Activated CD4-positive, alpha-beta T cell treated with anti-CD3 and anti-CD28 coated beads for 1 hour (primary cell): Measurements from ENCODE around the gene SYNM.

Source experiments
- DNase-seq: peaks from one replicate; pipeline ENCODE4 v3.0.0-alpha.2; 2020

SYNM gene

DNA sequence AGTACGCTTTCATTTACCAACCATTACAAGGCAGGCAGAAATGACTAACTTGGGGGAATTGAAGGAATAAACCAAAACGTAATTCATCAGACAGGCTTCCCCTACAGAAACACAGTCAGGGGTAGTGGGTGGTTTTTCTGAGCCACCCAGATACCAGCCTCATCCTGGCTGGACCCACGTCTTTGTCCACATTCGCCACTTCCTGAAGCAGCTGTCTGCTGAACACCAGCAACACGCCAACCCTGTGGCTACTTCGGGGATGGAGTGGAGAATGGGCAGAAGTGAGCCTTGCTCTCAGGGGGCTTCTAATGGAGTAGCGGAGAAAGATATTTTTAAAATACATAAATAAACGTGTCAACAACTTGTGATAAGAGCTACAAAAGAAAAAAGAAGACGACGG is 40.1 kb downstream of the SYNM start:
- no peak for DNase-seq

DNA sequence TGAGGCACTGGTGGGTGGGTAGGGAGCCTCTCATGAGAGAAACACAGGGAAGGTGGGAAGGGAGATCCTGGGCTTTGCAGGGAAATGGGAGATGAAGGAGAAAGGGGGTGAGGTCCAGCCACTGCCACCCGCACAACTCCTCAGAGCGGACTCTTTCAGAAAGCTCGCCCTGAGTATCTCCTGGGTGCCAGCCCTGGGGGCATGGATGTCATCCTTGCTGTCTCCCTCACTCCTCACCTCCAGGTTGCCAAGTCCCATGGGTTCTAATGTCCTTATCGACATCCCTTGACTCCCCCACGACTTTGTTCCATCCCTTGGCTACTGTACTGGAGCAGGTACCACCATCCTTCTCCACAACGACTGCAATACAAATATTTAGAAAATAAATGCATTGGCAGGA is 40.9 kb downstream of the SYNM start:
- DNase-seq = no peak

DNA sequence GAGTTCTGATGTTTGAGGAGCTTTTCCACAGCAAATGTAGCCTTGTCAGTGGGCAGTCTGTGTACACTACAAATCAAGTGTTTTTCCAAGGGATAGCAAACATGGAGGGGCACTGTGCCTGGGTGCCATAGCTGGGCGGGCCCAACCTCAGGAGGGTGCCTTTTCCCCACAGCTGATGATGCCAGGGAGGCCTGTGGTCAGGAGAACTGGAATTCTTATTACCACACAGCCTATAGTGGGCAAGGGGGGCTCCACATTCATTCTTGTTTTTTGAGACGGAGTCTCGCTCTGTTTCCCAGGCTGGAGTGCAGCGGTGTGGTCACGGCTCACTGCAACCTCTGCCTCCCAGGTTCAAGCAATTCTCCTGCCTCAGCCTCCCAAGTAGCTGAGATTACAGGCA is 41.8 kb downstream of the SYNM start:
- no peak for DNase-seq

DNA sequence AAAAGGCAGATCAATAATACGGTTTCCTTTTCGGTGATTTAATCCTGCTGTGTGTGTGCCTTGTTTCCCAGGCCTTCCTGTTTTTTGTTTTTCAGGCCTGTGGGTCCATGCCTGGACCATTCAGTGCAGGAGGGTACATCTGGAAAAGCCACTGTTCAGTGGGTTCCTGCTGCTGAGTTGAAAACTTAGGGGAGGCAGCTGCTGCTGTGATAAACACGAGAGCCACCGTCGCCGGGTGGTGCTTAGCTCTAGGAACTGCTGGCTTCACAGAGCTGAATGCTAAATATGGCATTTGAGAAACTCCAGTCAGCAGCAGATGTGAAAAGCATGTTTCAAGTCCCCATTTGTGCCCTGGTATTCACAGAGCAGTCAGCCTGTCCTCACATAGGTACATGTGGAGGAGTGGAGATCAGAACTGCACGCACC is 44.0 kb downstream of the SYNM start:
- DNase-seq = no peak

DNA sequence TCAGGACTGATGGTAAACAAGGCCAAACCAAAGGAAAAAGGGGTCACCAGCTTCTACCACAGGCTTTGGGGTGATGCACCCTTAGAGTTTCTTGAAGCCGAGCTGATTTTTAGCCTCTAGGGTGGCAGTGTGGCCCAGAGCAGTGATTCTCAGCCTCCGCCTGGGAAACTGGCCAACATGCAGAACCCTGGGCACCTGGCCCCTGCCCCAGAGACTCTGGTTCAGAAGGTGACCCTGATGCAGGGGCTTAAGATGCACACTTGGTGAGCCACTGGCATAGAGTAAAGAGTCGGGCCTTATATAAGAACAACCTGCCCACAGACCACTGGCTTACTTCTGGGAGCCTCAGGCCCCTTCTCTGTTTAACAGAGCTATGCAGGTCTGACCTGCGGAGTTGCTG is 44.5 kb downstream of the SYNM start:
- DNase-seq = no peak

DNA sequence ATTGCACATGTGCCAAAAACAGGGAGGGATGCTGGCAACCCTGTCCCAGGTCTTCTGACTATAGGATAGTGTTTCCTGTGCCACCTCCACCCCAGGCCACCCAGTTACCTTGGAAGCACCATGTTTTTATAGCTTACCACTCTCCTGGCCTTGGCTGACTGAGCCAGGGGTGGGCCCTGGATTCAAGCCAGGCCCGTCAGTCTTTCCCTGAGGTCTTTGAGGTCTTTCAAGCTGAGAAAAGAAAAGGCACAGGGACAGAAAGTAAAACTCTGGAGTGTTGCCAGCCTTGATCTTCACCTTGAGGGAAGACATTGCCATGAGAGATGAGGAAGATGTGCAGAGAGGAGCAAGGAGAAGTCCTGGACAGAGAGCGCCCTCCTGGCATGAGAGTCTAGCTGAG is 46.3 kb downstream of the SYNM start:
- DNase-seq = no peak

DNA sequence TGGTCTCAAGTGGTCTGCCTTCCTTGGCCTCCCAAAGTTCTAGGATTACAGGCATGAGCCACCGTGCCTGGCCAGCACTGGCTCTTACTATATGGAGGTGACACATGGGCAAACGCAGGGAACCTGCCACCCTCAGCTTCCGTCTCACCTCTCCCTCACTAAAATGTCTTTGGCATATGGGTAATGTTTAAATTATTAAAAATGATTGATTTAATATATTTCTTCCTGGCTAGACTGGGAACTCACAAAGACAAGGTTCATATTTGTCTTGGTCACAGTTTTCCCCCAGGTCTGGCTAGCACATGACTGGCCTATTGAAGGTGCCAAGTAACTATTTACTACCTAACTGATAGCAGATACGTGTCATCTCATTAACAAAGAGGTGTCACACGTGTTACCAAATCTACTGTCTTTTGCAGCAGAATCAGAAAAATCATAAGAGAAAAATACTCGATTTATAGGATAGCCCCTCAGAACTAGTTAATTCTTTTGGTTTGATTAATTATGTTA is 48.2 kb downstream of the SYNM start:
- DNase-seq = no peak

DNA sequence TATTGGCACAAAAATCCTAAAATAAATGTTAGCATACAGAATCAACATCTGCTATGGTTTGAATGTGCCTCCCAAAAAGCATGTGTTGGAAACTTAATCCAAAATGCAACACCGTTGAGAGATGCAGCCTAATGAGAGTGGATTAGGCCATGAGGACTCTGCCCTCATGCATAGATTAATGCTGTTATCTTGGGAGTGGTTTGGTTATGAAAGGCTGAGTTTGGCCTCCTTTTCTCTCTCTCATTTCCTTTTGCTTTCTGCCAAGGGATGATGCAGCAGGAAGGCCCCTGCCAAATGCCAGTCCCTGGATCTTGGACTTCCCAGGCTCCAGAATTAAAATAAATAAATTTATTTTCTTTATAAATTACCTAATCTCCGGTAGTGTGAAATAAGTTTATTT is 49.4 kb downstream of the SYNM start:
- no peak for DNase-seq

DNA sequence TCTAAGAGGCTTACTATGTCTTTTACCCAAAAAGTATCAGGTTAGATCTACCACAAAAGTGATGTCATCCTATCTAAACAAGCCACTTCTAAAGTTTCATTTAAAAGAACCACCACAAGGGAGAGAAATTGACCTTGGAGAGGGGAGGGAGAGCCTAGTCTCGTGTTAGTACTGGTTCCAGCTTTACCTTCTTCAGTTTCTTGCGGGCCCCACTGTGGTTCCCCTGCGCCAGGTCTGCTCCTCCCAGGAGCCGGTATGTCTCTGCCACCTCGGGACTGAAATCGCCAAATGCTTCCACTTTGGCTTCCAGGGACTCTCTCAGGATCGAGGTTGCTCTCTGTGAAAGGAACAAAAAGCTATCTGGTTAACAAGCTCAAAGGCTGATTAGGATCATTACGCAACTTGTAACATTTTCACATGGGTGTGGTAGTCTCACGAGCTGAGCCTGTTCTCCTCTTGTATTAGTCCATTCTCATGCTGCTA is 51.1 kb downstream of the SYNM start:
- no peak for DNase-seq

DNA sequence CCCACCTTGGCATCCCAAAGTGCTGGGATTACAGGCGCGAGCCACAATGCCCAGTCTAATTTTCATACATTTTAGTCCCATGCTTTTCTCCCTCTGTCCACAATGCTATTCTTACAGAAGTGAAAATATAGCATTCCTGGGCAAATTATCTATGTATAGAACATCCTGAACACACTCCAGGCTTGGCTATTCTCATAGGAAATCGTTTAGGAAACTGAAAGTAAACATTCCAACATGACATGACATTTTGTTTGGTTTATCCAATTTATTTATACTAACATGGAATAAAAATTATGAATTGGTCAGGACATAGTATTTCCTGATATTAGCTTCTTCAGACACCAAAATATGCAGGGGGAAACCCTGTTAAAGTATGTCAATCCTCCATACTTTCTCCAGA is 52.6 kb downstream of the SYNM start:
- DNase-seq = no peak

DNA sequence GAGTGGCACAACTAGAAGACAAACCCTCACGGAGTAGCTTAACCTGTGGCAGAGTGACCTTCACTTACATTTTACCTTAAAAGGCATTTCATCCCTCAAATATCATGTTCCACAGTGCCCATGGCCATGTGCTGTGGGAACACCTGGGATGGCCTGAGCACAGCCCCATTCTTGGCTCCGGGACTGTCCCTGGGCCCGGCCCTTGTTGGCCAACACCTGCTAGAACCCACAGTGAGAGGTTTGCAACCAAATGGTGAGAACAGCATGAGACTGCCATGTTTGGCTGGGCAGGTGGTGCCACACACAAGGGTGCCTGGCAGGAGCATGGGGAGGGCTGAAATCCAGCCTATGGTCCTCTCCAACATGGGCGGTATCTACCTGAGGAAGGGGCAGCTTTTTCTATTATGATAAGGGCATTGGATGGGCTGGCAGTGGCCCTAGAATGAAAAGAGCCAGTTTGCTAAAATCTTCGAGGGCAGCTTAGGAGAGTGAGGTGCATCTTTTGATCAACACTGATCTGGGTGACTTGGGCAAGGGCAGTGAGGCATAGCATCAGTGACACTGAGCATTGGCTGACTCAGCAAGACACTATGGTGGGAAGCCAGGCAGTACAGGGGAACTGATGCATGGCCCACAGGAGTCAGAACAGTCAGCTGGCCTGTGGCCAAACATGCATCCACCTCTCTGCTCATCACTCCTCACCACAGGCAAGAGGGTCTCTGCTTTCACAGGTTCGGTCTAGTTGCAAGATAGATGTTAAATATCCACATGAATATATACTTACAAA is 53.9 kb downstream of the SYNM start:
- DNase-seq = no peak

DNA sequence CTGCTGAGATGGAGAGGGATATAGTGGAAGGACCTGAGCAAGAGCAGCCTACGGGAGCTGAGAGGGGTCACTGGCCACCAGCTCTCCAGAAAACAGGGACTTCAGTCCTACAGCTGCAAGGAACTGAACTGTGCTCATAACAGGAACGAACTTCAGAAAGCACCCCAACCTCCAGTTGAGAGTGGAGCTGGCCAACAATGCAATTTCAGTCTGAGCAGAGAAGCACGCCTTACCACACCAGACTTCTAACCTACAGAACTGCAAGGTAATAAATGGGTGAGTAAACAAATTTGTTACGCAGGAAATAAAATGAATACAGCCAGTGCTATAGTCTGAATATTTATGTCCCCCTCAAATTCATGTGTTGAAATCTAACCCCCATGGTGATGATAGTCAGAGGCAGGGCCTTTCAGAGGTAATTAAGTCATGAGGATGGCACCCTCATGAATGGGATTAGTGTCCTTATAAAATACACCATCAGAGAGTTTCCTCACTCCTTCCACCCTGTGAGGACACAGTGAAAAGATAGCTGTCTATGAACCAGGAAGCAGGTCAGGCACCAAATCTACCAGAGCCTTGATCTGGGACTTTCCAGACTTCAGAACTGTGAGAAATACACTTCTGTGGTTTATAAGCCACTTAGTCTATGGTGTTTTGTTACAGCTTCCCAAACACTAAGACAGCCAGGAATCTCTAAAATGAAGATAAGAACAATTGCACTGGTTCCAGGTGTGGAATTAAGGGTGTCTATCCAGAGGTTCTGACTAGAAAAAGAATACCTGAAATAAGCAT is 58.6 kb downstream of the SYNM start:
- DNase-seq = no peak

DNA sequence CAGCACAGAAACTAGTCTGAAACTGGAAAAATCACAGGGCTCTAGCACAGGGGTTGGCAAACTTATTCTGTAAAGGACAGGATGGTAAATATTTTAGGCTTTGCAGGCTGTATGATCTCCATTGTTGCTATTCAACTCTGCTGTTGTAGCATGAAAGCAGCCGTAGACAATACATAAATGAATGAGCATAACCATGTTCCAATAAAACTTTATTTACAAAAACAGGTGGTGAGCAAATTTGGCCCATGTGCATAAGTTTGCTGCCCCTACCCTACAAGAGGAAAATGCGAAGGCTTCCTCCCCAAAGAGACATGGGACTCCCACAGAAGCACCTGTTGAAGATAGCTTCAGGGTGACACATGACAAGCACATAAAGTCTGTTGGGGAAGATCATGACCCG is 59.2 kb downstream of the SYNM start:
- no peak for DNase-seq

DNA sequence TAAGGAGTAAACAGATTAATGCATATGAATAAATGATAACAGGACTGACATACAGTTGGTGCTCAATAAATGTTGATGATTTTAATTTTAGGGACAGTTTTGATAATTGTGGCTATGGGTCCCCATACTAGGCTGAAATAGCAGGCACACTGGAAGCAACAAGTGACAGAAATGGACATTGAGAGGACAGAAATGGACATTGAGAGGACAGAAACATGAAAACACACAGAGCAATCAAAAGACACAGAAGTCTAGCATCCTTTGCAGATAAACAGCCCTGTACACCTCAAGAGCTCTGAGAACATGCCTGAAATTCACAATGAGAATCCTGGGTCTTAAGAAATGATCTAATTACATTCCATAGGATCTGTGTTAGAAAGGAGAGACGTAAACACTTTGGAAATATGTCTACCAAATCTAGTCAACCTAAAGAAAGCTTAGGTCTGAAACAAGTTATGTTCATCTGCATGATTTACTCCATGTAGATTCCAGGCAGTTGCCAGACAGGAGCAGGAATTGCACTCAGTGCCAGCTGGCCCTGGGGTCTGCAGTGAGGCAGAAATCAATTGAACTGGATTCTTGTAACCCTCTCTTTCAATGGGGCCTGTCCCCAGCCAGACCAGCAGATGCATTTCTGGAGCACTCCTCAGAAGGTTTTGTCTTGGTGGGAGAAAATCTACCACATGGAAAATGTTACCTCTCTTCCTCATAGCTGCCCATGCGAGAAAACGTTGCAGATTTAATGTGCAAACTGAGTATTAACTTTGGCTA is 60.3 kb downstream of the SYNM start:
- DNase-seq = no peak

DNA sequence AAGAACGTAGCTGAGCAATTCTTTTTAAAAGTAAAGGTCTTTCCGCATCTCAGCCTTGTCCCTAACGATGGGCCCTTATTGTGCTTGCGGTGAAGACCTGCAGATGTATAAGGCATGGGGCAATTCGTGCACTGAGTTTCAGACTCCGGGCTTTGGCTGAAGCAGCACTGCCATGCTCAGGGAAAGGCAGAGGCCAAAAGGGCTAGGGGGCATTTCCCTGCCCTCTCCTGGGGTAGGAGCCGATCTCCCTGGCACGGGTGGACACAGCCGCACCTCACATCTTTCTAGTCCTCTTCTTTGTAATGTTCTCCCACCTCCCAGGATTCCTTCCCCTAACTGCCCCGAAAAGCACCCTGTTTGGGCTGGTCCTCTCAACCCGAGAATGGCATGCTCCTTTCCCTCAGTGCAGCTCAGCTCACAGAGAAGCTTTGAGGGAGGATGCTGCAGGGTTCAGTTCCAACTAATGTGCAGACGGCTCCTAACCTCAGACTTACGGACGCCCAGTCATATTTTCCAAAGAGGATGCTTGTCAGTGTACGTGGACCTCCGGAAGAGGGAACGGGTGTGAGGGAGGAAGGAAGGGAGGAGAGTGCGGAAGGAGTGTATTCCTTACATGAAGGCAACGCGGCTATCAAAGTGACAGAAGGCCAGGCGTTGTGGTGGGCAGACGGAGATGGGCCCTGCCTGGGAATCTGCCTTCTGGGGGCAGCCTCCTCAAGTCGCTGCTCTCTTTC is 61.2 kb downstream of the SYNM start:
- no peak for DNase-seq

DNA sequence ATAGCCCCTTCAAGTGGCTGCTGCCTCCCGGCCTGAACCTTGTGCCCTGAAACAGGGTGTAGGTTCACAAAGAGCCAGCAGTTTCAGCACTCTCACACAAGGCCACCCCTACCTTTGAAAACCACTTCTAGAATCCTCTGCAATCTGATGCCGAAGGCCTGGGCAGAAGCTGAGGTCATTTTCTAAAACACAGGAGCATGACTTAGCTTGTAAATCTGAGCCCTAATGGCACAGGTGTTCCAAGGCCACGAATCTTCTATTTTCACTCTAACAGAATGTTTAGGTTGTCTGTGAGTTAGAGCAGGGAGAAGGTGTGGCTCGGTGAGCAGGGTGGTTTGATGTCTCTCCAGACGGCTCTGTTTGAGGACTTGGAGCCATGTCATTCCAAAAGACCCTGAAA is 62.3 kb downstream of the SYNM start:
- DNase-seq = no peak

DNA sequence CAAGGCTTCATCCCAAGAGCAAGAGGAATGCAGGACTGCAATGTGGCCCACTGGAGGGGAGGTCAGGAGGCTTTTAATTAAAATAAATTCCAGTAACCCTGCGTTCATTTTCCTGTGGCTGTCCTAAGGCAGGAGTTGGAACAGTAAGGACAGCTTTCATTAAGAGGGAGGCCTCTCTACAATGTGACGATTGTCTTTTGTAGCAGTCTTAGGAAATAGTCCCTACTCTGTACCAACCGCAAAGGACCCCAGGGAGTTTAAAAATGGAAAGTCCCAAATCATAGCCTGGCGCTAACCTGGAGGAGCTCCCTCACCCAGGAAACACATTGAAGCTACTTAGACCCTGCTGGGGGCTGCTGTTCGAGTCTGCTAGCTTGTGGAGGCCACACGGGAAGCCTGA is 62.8 kb downstream of the SYNM start:
- DNase-seq = no peak

DNA sequence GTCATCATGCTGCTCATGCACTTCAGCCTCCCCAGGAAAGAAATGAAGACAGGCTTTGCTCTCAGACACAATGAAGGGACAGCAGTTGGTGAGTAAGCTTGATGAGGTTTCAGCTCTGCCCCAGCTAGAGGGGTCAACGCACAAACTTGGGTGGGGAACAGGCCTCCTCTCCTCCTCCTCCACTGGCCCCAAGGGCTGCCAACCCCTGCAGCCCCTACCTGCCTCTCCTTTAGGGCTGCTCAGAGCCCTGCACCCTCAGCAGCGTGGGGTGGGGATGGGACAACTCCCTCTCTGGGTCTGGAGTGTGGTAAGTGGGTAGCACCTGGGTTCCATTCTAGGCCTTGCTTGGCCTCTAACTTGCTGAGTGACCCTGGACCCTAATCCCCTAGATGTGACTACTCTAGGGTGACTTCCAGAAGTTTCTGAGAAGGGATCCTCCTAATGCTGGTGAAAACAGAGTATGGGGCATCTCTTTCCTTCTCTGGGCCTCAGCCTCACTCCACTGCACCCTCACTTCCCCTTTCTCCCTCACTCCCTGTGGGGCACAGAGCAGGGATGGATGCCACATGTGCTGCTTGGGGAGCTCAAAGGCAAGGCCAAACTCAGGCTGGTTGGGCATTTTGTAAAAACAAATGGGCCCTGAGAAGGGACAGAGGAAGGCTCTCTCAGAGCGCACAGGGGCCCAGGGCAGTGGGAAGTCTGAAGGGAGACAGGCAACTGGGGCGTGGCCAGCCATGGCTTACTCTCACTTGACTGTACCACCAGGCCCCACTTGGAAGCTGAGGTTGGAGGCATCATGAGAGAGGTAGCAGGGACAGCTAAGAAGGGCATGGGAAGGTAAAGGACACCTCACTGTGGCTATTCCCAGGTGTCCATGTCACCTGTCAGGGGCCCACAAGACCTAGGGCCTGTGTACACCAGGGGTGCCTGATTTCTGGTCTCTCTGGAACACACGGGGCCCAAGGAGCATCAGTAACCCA is 64.0 kb downstream of the SYNM start:
- DNase-seq = no peak

DNA sequence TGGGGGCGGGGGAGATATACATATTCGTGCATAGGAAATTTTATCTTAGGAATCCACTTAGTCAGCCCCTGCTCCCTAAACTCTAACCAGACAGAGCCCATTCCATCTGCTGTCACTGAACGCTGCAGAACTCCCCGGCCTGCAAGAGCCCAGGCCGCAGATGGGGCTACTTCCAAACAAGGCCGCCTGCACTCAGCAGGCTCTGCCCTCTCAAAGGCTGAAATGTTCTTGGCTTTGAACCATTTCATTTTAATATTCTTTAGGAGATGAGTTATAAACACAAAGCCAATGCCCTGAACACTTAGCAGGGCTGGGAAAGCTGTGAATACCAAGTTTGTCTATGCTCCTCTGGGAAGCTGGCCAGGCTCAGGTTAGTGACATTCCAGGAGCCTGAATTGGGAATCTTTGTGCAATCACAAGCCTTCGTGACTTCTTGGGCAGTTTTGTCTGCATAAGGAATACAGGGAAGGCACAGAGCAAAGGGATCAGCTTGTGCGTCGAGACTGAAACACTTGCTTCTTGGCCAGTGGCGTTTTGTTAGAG is 65.0 kb downstream of the SYNM start:
- DNase-seq = no peak

DNA sequence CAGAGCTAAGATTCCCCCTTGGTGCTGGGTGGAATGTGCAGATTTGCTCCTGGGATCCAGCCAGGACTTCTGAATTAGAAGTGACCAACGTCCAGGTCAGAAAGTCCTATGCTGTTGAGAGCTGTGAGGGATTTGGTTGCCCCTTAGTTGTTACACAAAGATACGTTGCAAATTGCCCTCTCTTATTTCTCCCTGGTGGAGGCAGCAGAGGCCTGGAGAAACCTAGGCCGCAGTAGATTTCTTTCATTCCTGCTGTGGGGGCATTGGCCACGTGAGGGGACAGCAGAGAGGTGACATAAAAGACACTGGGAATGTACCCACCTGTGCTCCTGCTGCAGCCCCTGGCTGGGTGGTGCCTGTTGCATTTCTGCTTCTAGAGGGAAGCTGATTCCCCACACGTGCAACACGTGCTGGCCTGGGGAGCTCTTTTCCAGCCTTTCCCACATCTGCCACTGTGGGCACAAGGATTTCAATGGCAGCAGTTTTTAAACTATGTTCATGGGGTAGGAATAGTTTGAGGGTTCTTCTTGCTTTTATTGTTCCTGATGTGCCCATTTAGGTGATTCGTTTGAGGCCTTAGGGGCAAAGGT is 65.7 kb downstream of the SYNM start:
- no peak for DNase-seq

DNA sequence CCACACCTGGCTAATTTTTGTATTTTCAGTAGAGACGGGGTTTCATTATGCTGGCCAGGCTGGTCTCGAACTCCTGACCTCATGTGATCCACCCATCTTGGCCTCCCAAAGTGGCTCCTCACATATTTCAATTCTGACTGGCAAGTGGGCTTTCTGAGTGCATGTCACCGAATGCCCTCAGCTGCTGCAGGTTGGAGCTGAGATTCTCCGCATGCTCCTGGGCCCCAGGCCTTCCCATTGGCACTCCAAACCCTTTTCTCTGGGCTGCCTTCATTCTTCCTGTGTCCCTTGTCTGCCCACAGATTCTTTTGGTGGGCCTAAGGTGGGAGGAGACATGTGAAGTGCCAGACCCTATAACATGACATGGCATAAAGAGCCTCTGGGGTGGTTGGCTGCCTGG is 67.3 kb downstream of the SYNM start:
- DNase-seq = no peak
